CD14-positive monocyte (primary cell): ENCODE data around the gene FANCL. TPM values are rescaled to one million over a fixed set of nuclear protein-coding genes. Genes with fewer than 3 reads are reported as not detected.

Experiments
- DNase-seq, 3 donors: peaks; one replicate each; pipeline ENCODE4 v3.0.0-alpha.2; 2011 to 2022
- H2AFZ ChIP-seq: 2 replicates; pipeline ENCODE4 v1.6.0; 2012; ENCODE audit warnings: mild to moderate bottlenecking, low read depth, low read length, inconsistent platforms; ENCODE audit not compliant: insufficient read depth, poor library complexity, severe bottlenecking
- H3K27ac ChIP-seq, 2 donors: 1 replicate in 1 of 2; 2 replicates in 1 of 2; pipeline ENCODE4 v1.5.1; 2012 to 2013; ENCODE audit warnings: low read length in 2 of 2, control low read depth in 1 of 2, inconsistent platforms in 1 of 2, low read depth in 1 of 2, mild to moderate bottlenecking in 1 of 2
- H3K27me3 ChIP-seq, 2 donors: one replicate each; pipeline versions ENCODE4 v1.6.0 to v1.6.1; 2011 to 2013; ENCODE audit warnings: low read length in 2 of 2; ENCODE audit not compliant: control insufficient read depth in 2 of 2, insufficient read depth in 2 of 2
- H3K36me3 ChIP-seq, 2 donors: replicated peaks in 1 of 2; 1 replicate in 1 of 2; 2 replicates in 1 of 2; pipeline versions ENCODE4 v1.5.1 to v1.6.1; 2012 to 2013; ENCODE audit warnings: low read length in 2 of 2, control low read depth in 1 of 2, inconsistent platforms in 1 of 2, mild to moderate bottlenecking in 1 of 2; ENCODE audit not compliant: insufficient read depth in 2 of 2, control insufficient read depth in 1 of 2
- H3K4me1 ChIP-seq, 2 donors: 1 replicate in 1 of 2; 2 replicates in 1 of 2; pipeline versions ENCODE4 v1.5.1 to v1.6.1; 2012 to 2013; ENCODE audit warnings: low read length in 2 of 2, control low read depth in 1 of 2, inconsistent platforms in 1 of 2, mild to moderate bottlenecking in 1 of 2, moderate library complexity in 1 of 2; ENCODE audit not compliant: insufficient read depth in 2 of 2, control insufficient read depth in 1 of 2
- H3K4me2 ChIP-seq: replicated peaks from 2 replicates; pipeline ENCODE3; 2012; ENCODE audit warnings: low read length, moderate library complexity, mild to moderate bottlenecking; ENCODE audit not compliant: poor library complexity, severe bottlenecking; ENCODE audit errors: extremely low read depth
- H3K4me3 ChIP-seq, 3 experiments: fragments of 200-600 bp in 1 of 3; sonication (generic) in 1 of 3; replicated peaks in 1 of 3; 1 replicate in 2 of 3; 2 replicates in 1 of 3; pipeline ENCODE4 v1.5.1; 2011 to 2013; ENCODE audit warnings: low read length in 3 of 3, mild to moderate bottlenecking in 3 of 3, control low read depth in 2 of 3, low read depth in 2 of 3, inconsistent platforms in 1 of 3, moderate library complexity in 1 of 3
- H3K79me2 ChIP-seq: 2 replicates; pipeline ENCODE4 v1.6.0; 2012; ENCODE audit warnings: mild to moderate bottlenecking, control low read depth, inconsistent platforms, low read length, moderate library complexity; ENCODE audit not compliant: insufficient read depth
- H3K9ac ChIP-seq: 2 replicates; pipeline ENCODE4 v1.6.0; 2017; ENCODE audit warnings: low read length, mild to moderate bottlenecking; ENCODE audit not compliant: insufficient read depth, poor library complexity, severe bottlenecking
- H3K9me3 ChIP-seq, 2 donors: replicated peaks in 1 of 2; 1 replicate in 1 of 2; 2 replicates in 1 of 2; pipeline versions ENCODE4 v1.5.1 to v1.6.1; 2012 to 2013; ENCODE audit warnings: low read length in 2 of 2, control low read depth in 1 of 2; ENCODE audit not compliant: control insufficient read depth in 1 of 2, insufficient read depth in 1 of 2
- H4K20me1 ChIP-seq: 2 replicates; pipeline ENCODE4 v1.6.0; 2012; ENCODE audit warnings: mild to moderate bottlenecking, low read length, control low read depth, moderate library complexity; ENCODE audit not compliant: insufficient read depth
- H3K27ac Mint-ChIP-seq, 7 donors: one replicate each; pipeline ENCODE4 v1.8.0; 2020; ENCODE audit warnings: mild to moderate bottlenecking in 7 of 7, mixed read lengths in 7 of 7, moderate library complexity in 6 of 7, inconsistent platforms in 2 of 7
- H3K27me3 Mint-ChIP-seq, 3 donors: one replicate each; pipeline ENCODE4 v1.8.0; 2021 to 2022; ENCODE audit warnings: low read depth in 3 of 3, mild to moderate bottlenecking in 3 of 3, mixed read lengths in 3 of 3, moderate library complexity in 3 of 3, inconsistent platforms in 1 of 3
- H3K36me3 Mint-ChIP-seq, 2 donors: one replicate each; pipeline ENCODE4 v1.8.0; 2020; ENCODE audit warnings: mixed read lengths in 2 of 2, inconsistent platforms in 1 of 2, mild to moderate bottlenecking in 1 of 2
- H3K4me1 Mint-ChIP-seq: one replicate; pipeline ENCODE4 v1.8.0; 2020; ENCODE audit warnings: mild to moderate bottlenecking, mixed read lengths
- H3K4me3 Mint-ChIP-seq, 2 donors: one replicate each; pipeline ENCODE4 v1.8.0; 2020; ENCODE audit warnings: mild to moderate bottlenecking in 2 of 2, mixed read lengths in 2 of 2, moderate library complexity in 1 of 2
- H3K9me3 Mint-ChIP-seq, 7 donors: one replicate each; pipeline ENCODE4 v1.8.0; 2020 to 2022; ENCODE audit warnings: mixed read lengths in 7 of 7, mild to moderate bottlenecking in 6 of 7, moderate library complexity in 6 of 7, inconsistent platforms in 2 of 7
- CTCF ChIP-seq: fragments of 200-600 bp; IDR thresholded peaks from one replicate; pipeline ENCODE4 v1.8.0; 2022; ENCODE audit warnings: antibody characterized with exemption, mild to moderate bottlenecking
- WGBS: methylation state at CpG from one replicate; pipeline ENCODE4 v1.1.5; 2013; ENCODE audit warnings: missing lambda C conversion rate; ENCODE audit not compliant: insufficient coverage; 5-methylcytosine and 5-hydroxymethylcytosine counted together
- intact Hi-C, 2 donors: fragments of 100-400 bp; cut with micrococcal nuclease; formaldehyde crosslinking; loops; one replicate each; pipeline versions ENCODE4 v1.15.0 to v1.15.1; 2023
- polyA plus RNA-seq, 3 donors: library from polyadenylated mRNA; depleted of rRNA in 1 of 3; unstranded in 2 of 3; stranded (reverse) in 1 of 3; fragments of 300-500 nt in 2 of 3; fragments of >200 nt in 1 of 3; fragmentation: Illumina TruSeq in 2 of 3; gene quantifications; 1 replicate in 2 of 3; 2 replicates in 1 of 3; pipeline ENCODE4 v1.2.3, GENCODE V29; 2012 to 2021

Gene FANCL
- polyA plus RNA-seq, 3 donors: 2.2 to 2.6 (median 2.5) TPM

DNA sequence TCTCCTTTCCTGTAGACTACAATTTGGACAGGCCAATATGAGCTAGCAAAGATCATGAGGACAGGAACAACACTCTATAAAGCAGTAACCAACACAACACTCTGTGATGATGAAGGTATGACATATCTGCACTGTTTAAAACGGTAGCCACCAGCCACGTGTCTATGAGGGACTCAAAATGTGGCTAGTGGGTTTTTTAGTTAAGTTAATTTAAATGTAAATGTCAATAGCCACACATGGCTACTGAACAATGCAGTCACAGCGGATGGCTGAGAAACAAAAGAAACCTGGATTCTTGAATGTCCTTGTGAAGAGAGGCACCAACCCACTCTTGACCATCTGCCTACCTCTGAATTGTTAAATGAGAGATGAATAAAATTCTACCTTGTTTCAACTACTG lies 33.9 kb downstream of the FANCL start:
- no peak overlapping the region for H3K4me3 ChIP-seq
- no peak overlapping the region for H3K27ac Mint-ChIP-seq

GRCh38 chr2:58206785-58207184 lies 34.3 kb downstream of the FANCL start:
- H3K9me3 Mint-ChIP-seq: peaks cover 9 to 17% (median 14%) of the 10 kb centered on the region in 7 donors
- no peak overlapping the region for H2AFZ ChIP-seq
- no CpG with 5 or more reads among the region's 1 CpG for WGBS
- intact Hi-C loops: no loop called here
- no peaks in the 10 kb centered on the region for H3K4me1 ChIP-seq
- peaks cover 14 to 22% of the 10 kb centered on the region in 2 donors for H3K36me3 Mint-ChIP-seq
- no peak overlapping the region for H3K9ac ChIP-seq
- no peak overlapping the region for H3K4me3 ChIP-seq
- H3K36me3 ChIP-seq: peaks cover 0 to 13% of the 10 kb centered on the region in 2 donors
- H3K27me3 Mint-ChIP-seq: no peaks in the 10 kb centered on the region
- no peak overlapping the region for H3K4me2 ChIP-seq
- H3K27ac ChIP-seq: no peak overlapping the region
- no peak overlapping the region for H3K4me3 Mint-ChIP-seq
- no peak for TF ChIP-seq CTCF
- H3K79me2 ChIP-seq: no peaks in the 10 kb centered on the region
- DNase-seq: no peak
- H3K9me3 ChIP-seq: peaks cover 10 to 11% of the 10 kb centered on the region in 2 donors
- H3K27ac Mint-ChIP-seq: no peak overlapping the region
- H3K27me3 ChIP-seq: no peaks in the 10 kb centered on the region
- H4K20me1 ChIP-seq: no peaks in the 10 kb centered on the region
- H3K4me1 Mint-ChIP-seq: no peaks in the 10 kb centered on the region

More for the DNA sequence above, 33.9 kb downstream of the FANCL start:
- no peak overlapping the region for H3K4me2 ChIP-seq
- H3K79me2 ChIP-seq: no peaks in the 10 kb centered on the region
- Mint-ChIP-seq H3K9me3 (peaks cover 10 to 21% (median 17%) of the 10 kb centered on the region in 7 donors), H3K36me3 (peaks cover 18 to 26% of the 10 kb centered on the region in 2 donors), H3K4me3 (no peak overlapping the region), H3K4me1 (no peaks in the 10 kb centered on the region), H3K27me3 (no peaks in the 10 kb centered on the region)
- no peaks in the 10 kb centered on the region for H3K27me3 ChIP-seq
- TF ChIP-seq CTCF: no peak
- DNase-seq: no peak
- H3K27ac ChIP-seq: no peak overlapping the region
- H4K20me1 ChIP-seq: no peaks in the 10 kb centered on the region
- H3K4me1 ChIP-seq: no peaks in the 10 kb centered on the region
- no peak overlapping the region for H2AFZ ChIP-seq
- no peak overlapping the region for H3K9ac ChIP-seq
- WGBS: no CpG with 5 or more reads among the region's 3 CpGs
- intact Hi-C loops: no loop called here
- H3K36me3 ChIP-seq: peaks cover 0 to 17% of the 10 kb centered on the region in 2 donors
- peaks cover 12 to 14% of the 10 kb centered on the region in 2 donors for H3K9me3 ChIP-seq
